HG03064 (cell line): ENCODE measurements around the gene WDR27.

ENCODE experiments used
- ATAC-seq: cut with Tn5 transposase; IDR thresholded peaks from one replicate; pipeline ENCODE4 v1.9.1; 2021; ENCODE audit warnings: low read depth; ENCODE audit not compliant: unreplicated experiment

The WDR27 gene

GRCh38 chr6:169701954-169702839, at the start of gene WDR27, which contains the start of gene C6orf120:
TSS of gene WDR27 (minus strand) at chr6:169702029. CDS start at chr6:169689005, 13,024 bp downstream.
TSS of gene C6orf120 (plus strand) at chr6:169702126. CDS start at chr6:169702460, 334 bp downstream.
- peak; percentile 93 for ATAC-seq

GRCh38 chr6:169746556-169746955, 44.7 kb upstream of the WDR27 start:
- ATAC-seq, result no peak

- ATAC-seq, result no peak
Measured at GRCh38 chr6:169745405-169745804, 43.6 kb upstream of the WDR27 start.

- ATAC-seq, result no peak
Measured at GRCh38 chr6:169741344-169741743, 39.5 kb upstream of the WDR27 start.

GRCh38 chr6:169738976-169739529, 37.2 kb upstream of the WDR27 start:
- no peak for ATAC-seq

- no peak for ATAC-seq
Measured at GRCh38 chr6:169738204-169738975, 36.6 kb upstream of the WDR27 start.

- no peak for ATAC-seq
Measured at GRCh38 chr6:169729961-169730360, 28.1 kb upstream of the WDR27 start.

- ATAC-seq, result no peak
Measured at GRCh38 chr6:169726963-169727362, 25.1 kb upstream of the WDR27 start.

GRCh38 chr6:169726049-169726400, 24.2 kb upstream of the WDR27 start:
- ATAC-seq, result no peak

- peak; percentile 2 for ATAC-seq
Measured at GRCh38 chr6:169725125-169726048, 23.6 kb upstream of the WDR27 start.

- peak; percentile 46 for ATAC-seq
Measured at GRCh38 chr6:169724494-169725124, 22.8 kb upstream of the WDR27 start, which contains the start of gene PHF10. TSS of gene PHF10 (minus strand) at chr6:169724500. CDS start at chr6:169723931, 569 bp downstream.

- peak; percentile 40 for ATAC-seq
Measured at GRCh38 chr6:169723991-169724493, 22.2 kb upstream of the WDR27 start.

- peak; percentile 31 for ATAC-seq
Measured at GRCh38 chr6:169723200-169723909, 21.5 kb upstream of the WDR27 start.

- ATAC-seq, result peak; percentile 24
Measured at GRCh38 chr6:169722362-169723199, 20.8 kb upstream of the WDR27 start.

- no peak for ATAC-seq
Measured at GRCh38 chr6:169720207-169720855, 18.5 kb upstream of the WDR27 start.

GRCh38 chr6:169719117-169719516, 17.3 kb upstream of the WDR27 start:
- no peak for ATAC-seq

GRCh38 chr6:169714595-169714994, 12.8 kb upstream of the WDR27 start:
- no peak for ATAC-seq
